HepG2 (cell line): ENCODE results near the gene ATP2A3. TPM values are rescaled to one million over a fixed set of nuclear protein-coding genes. Genes with fewer than 3 reads are reported as not detected.

Experiments
- ATAC-seq: fragments of 200-7000 bp; cut with Tn5 transposase; 3 replicates; pipeline ENCODE4 v1.9.1; 2020; ENCODE audit warnings: mild to moderate bottlenecking, moderate library complexity
- BruUV-seq: library from RNA; stranded (reverse); fragments of 400-500 nt; replicated peaks from 2 replicates; lab custom pipeline; 2021; lab: Mats Ljungman, UMichigan
- CTCF ChIA-PET: fragments of 300-600 bp; formaldehyde crosslinking; extraction: SDS; loops from one replicate; lab custom pipeline; 2021; ENCODE audit warnings: low total read pairs, inconsistent platforms, low intra/inter-chr PET ratio; lab: Yijun Ruan, JAX
- POLR2A ChIA-PET: fragments of 350-600 bp; sonication (Branson Sonifier 250); formaldehyde crosslinking; loops from one replicate; lab custom pipeline; 2020; ENCODE audit warnings: antibody characterized with exemption, inconsistent platforms; lab: Yijun Ruan, JAX
- DNase-seq: peaks from one replicate; pipeline ENCODE4 v3.0.0-alpha.2; 2015; ENCODE audit warnings: low spot score
- FAIRE-seq: peaks from 3 replicates; lab custom pipeline; 2011; peaks lifted over from hg19 to GRCh38; lab: Jason Lieb, UNC
- H2AFZ ChIP-seq: one replicate; pipeline ENCODE4 v1.6.1; 2011; ENCODE audit warnings: low read length, inconsistent platforms
- H3K27ac ChIP-seq: fragments of 300-600 bp; 3 replicates; pipeline ENCODE4 v1.8.0; 2011; ENCODE audit warnings: mixed run types, mild to moderate bottlenecking, mixed read lengths, low read length, inconsistent platforms; ENCODE audit not compliant: insufficient read depth; ENCODE audit errors: extremely low read length
- H3K27me3 ChIP-seq, 2 experiments: fragments of 200-600 bp in 1 of 2; 2 replicates in 1 of 2; 3 replicates in 1 of 2; pipeline versions ENCODE4 v1.6.0 to v1.8.0; 2011; ENCODE audit warnings: low read length in 2 of 2, mild to moderate bottlenecking in 2 of 2, moderate library complexity in 2 of 2, inconsistent platforms in 1 of 2; ENCODE audit not compliant: insufficient read depth in 2 of 2, control insufficient read depth in 1 of 2
- H3K36me3 ChIP-seq, 2 experiments: fragments of 200-600 bp in 1 of 2; replicated peaks in 1 of 2; 2 replicates in 1 of 2; 3 replicates in 1 of 2; pipeline versions ENCODE4 v1.5.1 to v1.8.0; 2011; ENCODE audit warnings: low read length in 2 of 2, inconsistent platforms in 1 of 2; ENCODE audit not compliant: insufficient read depth in 2 of 2, control insufficient read depth in 1 of 2
- H3K4me1 ChIP-seq: 2 replicates; pipeline ENCODE4 v1.5.1; 2012; ENCODE audit warnings: low read length, inconsistent platforms; ENCODE audit not compliant: insufficient read depth
- H3K4me2 ChIP-seq: 2 replicates; pipeline ENCODE4 v1.6.0; 2011; ENCODE audit warnings: low read depth, low read length, inconsistent platforms
- H3K4me3 ChIP-seq, 3 experiments: fragments of 200-600 bp in 1 of 3; sonication (generic), shearing (Covaris generic) in 1 of 3; replicated peaks in 1 of 3; 2 replicates each; pipeline ENCODE4 v1.5.1; 2011 to 2016; ENCODE audit warnings: low read length in 3 of 3, inconsistent platforms in 2 of 3, low read depth in 2 of 3, mild to moderate bottlenecking in 2 of 3, control low read depth in 1 of 3, mixed read lengths in 1 of 3; ENCODE audit not compliant: insufficient read depth in 1 of 3
- H3K79me2 ChIP-seq: one replicate; pipeline ENCODE4 v1.6.1; 2011; ENCODE audit warnings: low read length, inconsistent platforms; ENCODE audit not compliant: insufficient read depth
- H3K9ac ChIP-seq: 2 replicates; pipeline ENCODE4 v1.6.0; 2011; ENCODE audit warnings: mild to moderate bottlenecking, low read depth, low read length, inconsistent platforms; ENCODE audit not compliant: insufficient read depth
- H3K9me3 ChIP-seq: 2 replicates; pipeline ENCODE4 v1.5.1; 2012; ENCODE audit warnings: mild to moderate bottlenecking, low read length
- H4K20me1 ChIP-seq: 2 replicates; pipeline ENCODE4 v1.6.0; 2011; ENCODE audit warnings: inconsistent platforms, mild to moderate bottlenecking, low read length, moderate library complexity; ENCODE audit not compliant: insufficient read depth
- KLF12 ChIP-seq: sonication (generic); formaldehyde crosslinking; IDR thresholded peaks from 2 replicates; pipeline ENCODE4 v1.4.0; 2020; ENCODE audit warnings: missing genetic modification reagents, borderline replicate concordance
- KLF6 ChIP-seq: IDR thresholded peaks from 2 replicates; pipeline ENCODE4 v1.8.0; 2016; ENCODE audit warnings: missing biosample characterization, missing genetic modification reagents
- MEIS2 ChIP-seq: sonication (generic); formaldehyde crosslinking; IDR thresholded peaks from 2 replicates; pipeline ENCODE4 v1.9.0; 2021; ENCODE audit warnings: mild to moderate bottlenecking, missing genetic modification reagents
- ZBTB8A ChIP-seq: sonication (generic); formaldehyde crosslinking; IDR thresholded peaks from 2 replicates; pipeline ENCODE4 v1.4.0; 2020; ENCODE audit warnings: mild to moderate bottlenecking, low read depth, missing genetic modification reagents, borderline replicate concordance
- ZC3H4 ChIP-seq: sonication (generic); formaldehyde crosslinking; IDR thresholded peaks from 2 replicates; pipeline ENCODE4 v1.4.0; 2020; ENCODE audit warnings: missing genetic modification reagents, borderline replicate concordance
- ZNF24 ChIP-seq: fragments of 450-650 bp; IDR thresholded peaks from 2 replicates; pipeline ENCODE4 v1.6.1; 2017; ENCODE audit warnings: antibody characterized with exemption, mild to moderate bottlenecking
- ZNF253 ChIP-seq: sonication (generic); formaldehyde crosslinking; IDR thresholded peaks from 2 replicates; pipeline ENCODE4 v1.8.0; 2022; ENCODE audit warnings: mild to moderate bottlenecking, missing genetic modification reagents, borderline replicate concordance
- ZNF652 ChIP-seq: IDR thresholded peaks from 2 replicates; pipeline ENCODE4 v1.6.1; 2016; ENCODE audit warnings: low read depth, borderline replicate concordance
- ZNF713 ChIP-seq: sonication (generic); formaldehyde crosslinking; IDR thresholded peaks from 2 replicates; pipeline ENCODE4 v1.4.0; 2020; ENCODE audit warnings: mild to moderate bottlenecking, missing genetic modification reagents
- whole genome bisulfite sequencing: methylation state at CpG from one replicate; pipeline ENCODE4 v1.1.6; 2017; ENCODE audit warnings: low lambda C conversion rate; 5-methylcytosine and 5-hydroxymethylcytosine counted together
- in situ Hi-C: cut with HindIII; loops from 2 replicates; pipeline ENCODE4 v1.10.0; 2017; ENCODE audit warnings: low pct_unique_long_range_greater_than_20kb; ENCODE audit not compliant: extremely low pct_ligation_motif_present
- intact Hi-C: fragments of 100-400 bp; cut with micrococcal nuclease; formaldehyde crosslinking; loops from one replicate; pipeline ENCODE4 v1.10.0; 2022; ENCODE audit not compliant: unreplicated experiment
- polyA plus RNA-seq, 8 experiments: library from polyadenylated mRNA; depleted of rRNA in 3 of 8; stranded (reverse) in 7 of 8; unstranded in 1 of 8; fragments of >200 nt; fragmentation: Illumina TruSeq in 4 of 8; extraction: Trizol in 4 of 8; gene quantifications; 2 replicates each; pipeline versions ENCODE4 v1.2.1 to v1.2.3, GENCODE V29; 2011 to 2016; ENCODE audit warnings: low read depth in 4 of 8, missing spikeins in 1 of 8, mixed read lengths in 1 of 8; ENCODE audit not compliant: insufficient read depth in 1 of 8
- total RNA-seq, 5 experiments: library from RNA; depleted of rRNA; stranded (reverse); fragments of >200 nt; fragmentation: Illumina TruSeq; extraction: Trizol; gene quantifications; 2 replicates each; pipeline ENCODE4 v1.2.3, GENCODE V29; 2016; ENCODE audit warnings: low read depth in 1 of 5
- TF ChIP-seq, protein P1 (sequence below), 2 experiments: IDR thresholded peaks; 2 replicates each; pipeline ENCODE4 v1.6.1; 2011 to 2012; ENCODE audit warnings: low read length in 2 of 2, borderline replicate concordance in 1 of 2, low read depth in 1 of 2, mild to moderate bottlenecking in 1 of 2, moderate library complexity in 1 of 2
- TF ChIP-seq, protein P2 (sequence below): IDR thresholded peaks from 2 replicates; pipeline ENCODE4 v1.6.1; 2016; ENCODE audit warnings: mild to moderate bottlenecking, missing biosample characterization, missing genetic modification reagents
- TF ChIP-seq, protein P3 (sequence below): sonication (generic); formaldehyde crosslinking; IDR thresholded peaks from 2 replicates; pipeline ENCODE4 v1.5.0; 2020; ENCODE audit warnings: mild to moderate bottlenecking, missing genetic modification reagents, moderate library complexity

The ATP2A3 gene
- total and polyA plus RNA-seq, 2 of the 13 experiments (the other 11 are each of a cell fraction or from before 2014, with no cell fraction given): 0.07 TPM; not detected in 1

DNA sequence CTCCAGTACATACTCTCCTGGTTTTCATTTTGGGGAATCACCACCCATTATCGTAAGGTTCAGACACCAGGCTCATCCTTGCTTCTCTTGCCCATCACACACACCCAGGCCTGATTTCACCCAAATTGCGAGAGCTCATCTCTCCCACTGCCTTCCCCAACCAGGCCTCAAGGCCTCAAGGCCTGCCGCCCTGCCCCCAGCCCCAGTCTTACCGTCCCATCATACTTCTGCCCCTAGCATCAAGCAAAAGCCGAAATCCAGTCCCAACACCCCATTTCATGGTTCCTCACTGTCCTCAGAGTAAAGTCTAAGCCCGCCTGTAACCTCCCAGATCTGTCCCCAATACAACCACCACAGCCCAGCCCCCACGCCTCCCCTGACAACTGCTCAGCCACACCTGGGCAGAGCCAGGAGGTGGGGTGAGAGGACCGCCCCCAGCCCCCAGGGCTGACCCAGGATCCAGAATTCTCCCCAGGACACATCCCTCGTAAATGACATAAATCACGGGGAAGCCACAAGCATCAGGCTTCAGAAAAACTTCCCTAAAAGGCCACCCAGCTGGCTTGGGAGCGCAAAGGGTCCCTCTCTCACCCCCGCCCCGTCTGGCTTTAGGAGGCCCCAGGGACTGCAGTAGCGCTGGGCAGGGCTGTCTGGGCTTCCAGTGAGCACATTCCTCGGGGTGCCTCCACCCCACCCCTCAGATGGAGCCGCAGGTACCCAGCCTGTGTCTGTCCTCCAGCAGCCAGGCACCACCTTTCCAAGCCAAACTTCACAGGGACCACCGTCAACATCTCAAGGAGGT lies 38.4 kb downstream of the ATP2A3 start:
- WGBS: 38% methylated on average over 8 of the region's 17 CpGs
- in situ Hi-C loops: no loop called here
- TF ChIP-seq ZNF713 (CRISPR knock-in tag): no peak
- no peak for TF ChIP-seq KLF12 (CRISPR knock-in tag)
- no peak for TF ChIP-seq MEIS2 (CRISPR knock-in tag)
- no peak for TF ChIP-seq ZNF24
- TF ChIP-seq, protein P1, sequence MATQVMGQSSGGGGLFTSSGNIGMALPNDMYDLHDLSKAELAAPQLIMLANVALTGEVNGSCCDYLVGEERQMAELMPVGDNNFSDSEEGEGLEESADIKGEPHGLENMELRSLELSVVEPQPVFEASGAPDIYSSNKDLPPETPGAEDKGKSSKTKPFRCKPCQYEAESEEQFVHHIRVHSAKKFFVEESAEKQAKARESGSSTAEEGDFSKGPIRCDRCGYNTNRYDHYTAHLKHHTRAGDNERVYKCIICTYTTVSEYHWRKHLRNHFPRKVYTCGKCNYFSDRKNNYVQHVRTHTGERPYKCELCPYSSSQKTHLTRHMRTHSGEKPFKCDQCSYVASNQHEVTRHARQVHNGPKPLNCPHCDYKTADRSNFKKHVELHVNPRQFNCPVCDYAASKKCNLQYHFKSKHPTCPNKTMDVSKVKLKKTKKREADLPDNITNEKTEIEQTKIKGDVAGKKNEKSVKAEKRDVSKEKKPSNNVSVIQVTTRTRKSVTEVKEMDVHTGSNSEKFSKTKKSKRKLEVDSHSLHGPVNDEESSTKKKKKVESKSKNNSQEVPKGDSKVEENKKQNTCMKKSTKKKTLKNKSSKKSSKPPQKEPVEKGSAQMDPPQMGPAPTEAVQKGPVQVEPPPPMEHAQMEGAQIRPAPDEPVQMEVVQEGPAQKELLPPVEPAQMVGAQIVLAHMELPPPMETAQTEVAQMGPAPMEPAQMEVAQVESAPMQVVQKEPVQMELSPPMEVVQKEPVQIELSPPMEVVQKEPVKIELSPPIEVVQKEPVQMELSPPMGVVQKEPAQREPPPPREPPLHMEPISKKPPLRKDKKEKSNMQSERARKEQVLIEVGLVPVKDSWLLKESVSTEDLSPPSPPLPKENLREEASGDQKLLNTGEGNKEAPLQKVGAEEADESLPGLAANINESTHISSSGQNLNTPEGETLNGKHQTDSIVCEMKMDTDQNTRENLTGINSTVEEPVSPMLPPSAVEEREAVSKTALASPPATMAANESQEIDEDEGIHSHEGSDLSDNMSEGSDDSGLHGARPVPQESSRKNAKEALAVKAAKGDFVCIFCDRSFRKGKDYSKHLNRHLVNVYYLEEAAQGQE (IDR thresholded peaks at IDR 0.05; ENCODE audit: borderline replicate concordance in 1 of 2, low read depth in 1 of 2, low read length in 2 of 2): no peak
- no peak for TF ChIP-seq ZNF652
- no peak for TF ChIP-seq KLF6 (CRISPR knock-in tag)
- no peak for TF ChIP-seq ZBTB8A (CRISPR knock-in tag)
- no peak for TF ChIP-seq ZNF253 (CRISPR knock-in tag)
- TF ChIP-seq, protein P2, sequence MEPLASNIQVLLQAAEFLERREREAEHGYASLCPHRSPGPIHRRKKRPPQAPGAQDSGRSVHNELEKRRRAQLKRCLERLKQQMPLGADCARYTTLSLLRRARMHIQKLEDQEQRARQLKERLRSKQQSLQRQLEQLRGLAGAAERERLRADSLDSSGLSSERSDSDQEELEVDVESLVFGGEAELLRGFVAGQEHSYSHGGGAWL: no peak
- TF ChIP-seq ZC3H4 (CRISPR knock-in tag): no peak
- TF ChIP-seq, protein P3, sequence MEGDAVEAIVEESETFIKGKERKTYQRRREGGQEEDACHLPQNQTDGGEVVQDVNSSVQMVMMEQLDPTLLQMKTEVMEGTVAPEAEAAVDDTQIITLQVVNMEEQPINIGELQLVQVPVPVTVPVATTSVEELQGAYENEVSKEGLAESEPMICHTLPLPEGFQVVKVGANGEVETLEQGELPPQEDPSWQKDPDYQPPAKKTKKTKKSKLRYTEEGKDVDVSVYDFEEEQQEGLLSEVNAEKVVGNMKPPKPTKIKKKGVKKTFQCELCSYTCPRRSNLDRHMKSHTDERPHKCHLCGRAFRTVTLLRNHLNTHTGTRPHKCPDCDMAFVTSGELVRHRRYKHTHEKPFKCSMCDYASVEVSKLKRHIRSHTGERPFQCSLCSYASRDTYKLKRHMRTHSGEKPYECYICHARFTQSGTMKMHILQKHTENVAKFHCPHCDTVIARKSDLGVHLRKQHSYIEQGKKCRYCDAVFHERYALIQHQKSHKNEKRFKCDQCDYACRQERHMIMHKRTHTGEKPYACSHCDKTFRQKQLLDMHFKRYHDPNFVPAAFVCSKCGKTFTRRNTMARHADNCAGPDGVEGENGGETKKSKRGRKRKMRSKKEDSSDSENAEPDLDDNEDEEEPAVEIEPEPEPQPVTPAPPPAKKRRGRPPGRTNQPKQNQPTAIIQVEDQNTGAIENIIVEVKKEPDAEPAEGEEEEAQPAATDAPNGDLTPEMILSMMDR: no peak
- H3K79me2 ChIP-seq: no peaks in the 10 kb centered on the region
- peaks cover 29% of the 10 kb centered on the region for H3K4me1 ChIP-seq
- H3K36me3 ChIP-seq: no peaks in the 10 kb centered on the region
- H3K9ac ChIP-seq: no peak overlapping the region
- DNase-seq: no peak
- FAIRE-seq: no peak
- no peak overlapping the region for H3K4me3 ChIP-seq
- H2AFZ ChIP-seq: no peak overlapping the region
- no peaks in the 10 kb centered on the region for H3K9me3 ChIP-seq
- BruUV-seq: no TSS peak
- intact Hi-C loops: no loop called here
- POLR2A ChIA-PET: no interaction called here
- no peaks in the 10 kb centered on the region for H4K20me1 ChIP-seq
- ATAC-seq: no peak
- no peak overlapping the region for H3K4me2 ChIP-seq
- CTCF ChIA-PET: no interaction called here
- H3K27ac ChIP-seq: no peak overlapping the region
- H3K27me3 ChIP-seq: peaks cover 18 to 69% of the 10 kb centered on the region in 2 experiments
